B cell (primary cell): ENCODE results near the gene AEBP1. TPM values are rescaled to one million over a fixed set of nuclear protein-coding genes. Genes with fewer than 3 reads are reported as not detected.

Source experiments
- ATAC-seq: fragments of 200-7000 bp; cut with Tn5 transposase; one replicate; pipeline ENCODE4 v1.10.0; 2021; ENCODE audit warnings: low read depth, mild to moderate bottlenecking, moderate number of reproducible peaks, moderate library complexity
- CTCF ChIA-PET: fragments of 350-600 bp; sonication (Branson Sonifier 250); formaldehyde crosslinking; loops from one replicate; lab custom pipeline; 2021; ENCODE audit warnings: antibody characterized with exemption, inconsistent platforms; lab: Charles Lee
- POLR2A ChIA-PET: fragments of 350-600 bp; sonication (Branson Sonifier 250); formaldehyde crosslinking; loops from one replicate; lab custom pipeline; 2021; ENCODE audit warnings: antibody characterized with exemption; lab: Charles Lee
- DNase-seq: peaks from one replicate; pipeline ENCODE4 v3.0.0; 2013
- H2AFZ ChIP-seq: 2 replicates; pipeline ENCODE4 v1.6.1; 2012; ENCODE audit warnings: mild to moderate bottlenecking, low read depth, low read length; ENCODE audit not compliant: insufficient read depth, poor library complexity, severe bottlenecking
- H3K27ac ChIP-seq, 2 donors: 1 replicate in 1 of 2; 2 replicates in 1 of 2; pipeline ENCODE4 v1.5.1; 2012 to 2013; ENCODE audit warnings: low read length in 2 of 2, mild to moderate bottlenecking in 2 of 2, moderate library complexity in 1 of 2
- H3K27me3 ChIP-seq, 4 experiments: fragments of 200-600 bp in 1 of 4; sonication (generic) in 1 of 4; replicated peaks in 1 of 4; 1 replicate in 2 of 4; 2 replicates in 2 of 4; pipeline versions ENCODE4 v1.6.1 to v1.7.0; 2013 to 2016; ENCODE audit warnings: low read length in 3 of 4, mild to moderate bottlenecking in 2 of 4, mixed read lengths in 1 of 4, moderate library complexity in 1 of 4; ENCODE audit not compliant: insufficient read depth in 4 of 4, control insufficient read depth in 3 of 4; ENCODE audit errors: control extremely low read depth in 1 of 4
- H3K36me3 ChIP-seq, 2 experiments: replicated peaks in 1 of 2; 1 replicate in 1 of 2; 2 replicates in 1 of 2; pipeline versions ENCODE4 v1.6.1 to v1.7.1; 2013; ENCODE audit warnings: low read length in 1 of 2; ENCODE audit not compliant: insufficient read depth in 2 of 2, control insufficient read depth in 1 of 2; ENCODE audit errors: control extremely low read depth in 1 of 2, extremely low read depth in 1 of 2
- H3K4me1 ChIP-seq, 2 donors: fragments of 200-600 bp in 1 of 2; sonication (generic) in 1 of 2; 1 replicate in 1 of 2; 2 replicates in 1 of 2; pipeline versions ENCODE4 v1.5.1 to v1.6.1; 2013 to 2017; ENCODE audit warnings: low read length in 2 of 2; ENCODE audit not compliant: control insufficient read depth in 2 of 2, insufficient read depth in 2 of 2
- H3K4me2 ChIP-seq: replicated peaks from 2 replicates; pipeline ENCODE3; 2012; ENCODE audit warnings: mild to moderate bottlenecking, low read depth, low read length; ENCODE audit not compliant: poor library complexity, severe bottlenecking
- H3K4me3 ChIP-seq, 5 experiments: fragments of 200-600 bp in 1 of 5; sonication (generic) in 1 of 5; 1 replicate in 3 of 5; 2 replicates in 2 of 5; pipeline versions ENCODE4 v1.5.1 to v1.7.0; 2011 to 2016; ENCODE audit warnings: low read length in 4 of 5, mild to moderate bottlenecking in 4 of 5, low read depth in 2 of 5, control low read depth in 1 of 5, moderate library complexity in 1 of 5; ENCODE audit not compliant: insufficient read depth in 1 of 5; ENCODE audit errors: control extremely low read depth in 1 of 5, extremely low read depth in 1 of 5
- H3K79me2 ChIP-seq: fragments of 200-600 bp; sonication (generic); one replicate; pipeline ENCODE4 v1.6.0; 2016; ENCODE audit warnings: low read length; ENCODE audit not compliant: control insufficient read depth, insufficient read depth
- H3K9ac ChIP-seq: fragments of 200-600 bp; sonication (generic); 2 replicates; pipeline ENCODE4 v1.6.1; 2017; ENCODE audit warnings: mild to moderate bottlenecking, low read length, moderate library complexity
- H3K9me3 ChIP-seq, 3 donors: one replicate each; pipeline versions ENCODE4 v1.6.1 to v1.7.1; 2013; ENCODE audit warnings: low read length in 2 of 3; ENCODE audit not compliant: control insufficient read depth in 2 of 3, insufficient read depth in 1 of 3; ENCODE audit errors: control extremely low read depth in 1 of 3
- H4K20me1 ChIP-seq: 2 replicates; pipeline ENCODE4 v1.6.0; 2012; ENCODE audit warnings: mild to moderate bottlenecking, low read length; ENCODE audit not compliant: insufficient read depth, control insufficient read depth, poor library complexity, severe bottlenecking
- H3K27ac Mint-ChIP-seq: one replicate; pipeline ENCODE4 v1.8.0; 2021; ENCODE audit warnings: mixed read lengths
- H3K27me3 Mint-ChIP-seq: one replicate; pipeline ENCODE4 v1.8.0; 2021; ENCODE audit warnings: mixed read lengths
- H3K4me1 Mint-ChIP-seq: one replicate; pipeline ENCODE4 v1.8.0; 2021; ENCODE audit warnings: mixed read lengths
- H3K4me3 Mint-ChIP-seq: one replicate; pipeline ENCODE4 v1.8.0; 2021; ENCODE audit warnings: mixed read lengths
- H3K9me3 Mint-ChIP-seq: one replicate; pipeline ENCODE4 v1.8.0; 2022; ENCODE audit warnings: mixed read lengths; ENCODE audit not compliant: insufficient read depth
- CTCF ChIP-seq: fragments of 200-600 bp; IDR thresholded peaks from one replicate; pipeline ENCODE4 v1.8.0; 2022; ENCODE audit warnings: antibody characterized with exemption, mild to moderate bottlenecking
- EZH2 ChIP-seq: IDR thresholded peaks from 2 replicates; pipeline ENCODE4 v1.6.1; 2012; ENCODE audit warnings: borderline replicate concordance, low read depth, mild to moderate bottlenecking, moderate library complexity, low read length; ENCODE audit not compliant: insufficient read depth, poor library complexity, severe bottlenecking
- WGBS: methylation state at CpG from one replicate; pipeline ENCODE4 v1.1.5; 2013; ENCODE audit warnings: missing lambda C conversion rate; ENCODE audit not compliant: insufficient coverage; 5-methylcytosine and 5-hydroxymethylcytosine counted together
- intact Hi-C: fragments of 100-400 bp; cut with micrococcal nuclease; formaldehyde crosslinking; loops from one replicate; pipeline ENCODE4 v1.10.0; 2022
- polyA plus RNA-seq: library from polyadenylated mRNA; depleted of rRNA; stranded (reverse); fragments of >200 nt; gene quantifications from 2 replicates; pipeline ENCODE4 v1.2.3, GENCODE V29; 2012
- total RNA-seq, 2 donors: library from RNA; stranded (reverse); fragments of 120-200 nt in 1 of 2; gene quantifications; 1 replicate in 1 of 2; 2 replicates in 1 of 2; pipeline versions ENCODE4 v1.2.3 to v1.2.4, GENCODE V29; 2013 to 2022

Gene AEBP1
- total and polyA plus RNA-seq, 2 donors (not counting 1 experiment from before 2014, with no cell fraction given), result 20.2 to 36.7 TPM

- ChIA-PET CTCF (no interaction called here), POLR2A (no interaction called here)
Measured at GRCh38 chr7:44093102-44093641, 11.0 kb upstream of the AEBP1 start.

GRCh38 chr7:44094365-44094764 is 9.8 kb upstream of the AEBP1 start:
- WGBS, result no CpG with 5 or more reads among the region's 2 CpGs

More at GRCh38 chr7:44093102-44093641, 11.0 kb upstream of the AEBP1 start:
- peak overlapping the region; percentile 74 for H3K27ac Mint-ChIP-seq
- no peak for ATAC-seq
- Histone ChIP-seq H3K79me2 (no peaks in the 10 kb centered on the region), H3K9ac (no peak overlapping the region), H2AFZ (no peak overlapping the region), H3K27me3 (no peaks in the 10 kb centered on the region), H3K36me3 (no peaks in the 10 kb centered on the region), H4K20me1 (no peaks in the 10 kb centered on the region), H3K4me2 (no peak overlapping the region), H3K27ac (no peak overlapping the region), H3K4me1 (peaks cover 19 to 46% of the 10 kb centered on the region in 2 donors), H3K4me3 (no peak overlapping the region), H3K9me3 (no peaks in the 10 kb centered on the region)
- no peaks in the 10 kb centered on the region for H3K9me3 Mint-ChIP-seq
- TF ChIP-seq CTCF (no peak), EZH2 (no peak)
- no peak overlapping the region for H3K4me3 Mint-ChIP-seq
- no peaks in the 10 kb centered on the region for H3K27me3 Mint-ChIP-seq
- 82% methylated on average over 6 of the region's 6 CpGs for WGBS
- DNase-seq, result no peak
- intact Hi-C loops, result no loop called here
- H3K4me1 Mint-ChIP-seq, result peaks cover 50% of the 10 kb centered on the region

More at GRCh38 chr7:44094365-44094764, 9.8 kb upstream of the AEBP1 start:
- Histone ChIP-seq H3K36me3 (no peaks in the 10 kb centered on the region), H2AFZ (no peak overlapping the region), H3K9ac (no peak overlapping the region), H3K4me3 (no peak overlapping the region), H3K27ac (no peak overlapping the region), H4K20me1 (no peaks in the 10 kb centered on the region), H3K79me2 (no peaks in the 10 kb centered on the region), H3K4me2 (no peak overlapping the region), H3K4me1 (peaks cover 19 to 54% of the 10 kb centered on the region in 2 donors), H3K27me3 (no peaks in the 10 kb centered on the region), H3K9me3 (no peaks in the 10 kb centered on the region)
- Mint-ChIP-seq H3K27me3 (no peaks in the 10 kb centered on the region), H3K9me3 (no peaks in the 10 kb centered on the region), H3K4me1 (peaks cover 52% of the 10 kb centered on the region), H3K4me3 (no peak overlapping the region), H3K27ac (peak overlapping the region; percentile 26)
- POLR2A ChIA-PET, result no interaction called here
- ATAC-seq (no peak), DNase-seq (no peak)
- no peak for TF ChIP-seq CTCF
- TF ChIP-seq EZH2, result no peak
- intact Hi-C loops, result no loop called here
- CTCF ChIA-PET, result no interaction called here
